HG03196 (cell line): Measurements from ENCODE around the gene PEF1.

Source experiments
- ATAC-seq: cut with Tn5 transposase; IDR thresholded peaks from one replicate; pipeline ENCODE4 v1.9.1; 2021; ENCODE audit not compliant: unreplicated experiment

PEF1 gene, protein sequence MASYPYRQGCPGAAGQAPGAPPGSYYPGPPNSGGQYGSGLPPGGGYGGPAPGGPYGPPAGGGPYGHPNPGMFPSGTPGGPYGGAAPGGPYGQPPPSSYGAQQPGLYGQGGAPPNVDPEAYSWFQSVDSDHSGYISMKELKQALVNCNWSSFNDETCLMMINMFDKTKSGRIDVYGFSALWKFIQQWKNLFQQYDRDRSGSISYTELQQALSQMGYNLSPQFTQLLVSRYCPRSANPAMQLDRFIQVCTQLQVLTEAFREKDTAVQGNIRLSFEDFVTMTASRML

DNA sequence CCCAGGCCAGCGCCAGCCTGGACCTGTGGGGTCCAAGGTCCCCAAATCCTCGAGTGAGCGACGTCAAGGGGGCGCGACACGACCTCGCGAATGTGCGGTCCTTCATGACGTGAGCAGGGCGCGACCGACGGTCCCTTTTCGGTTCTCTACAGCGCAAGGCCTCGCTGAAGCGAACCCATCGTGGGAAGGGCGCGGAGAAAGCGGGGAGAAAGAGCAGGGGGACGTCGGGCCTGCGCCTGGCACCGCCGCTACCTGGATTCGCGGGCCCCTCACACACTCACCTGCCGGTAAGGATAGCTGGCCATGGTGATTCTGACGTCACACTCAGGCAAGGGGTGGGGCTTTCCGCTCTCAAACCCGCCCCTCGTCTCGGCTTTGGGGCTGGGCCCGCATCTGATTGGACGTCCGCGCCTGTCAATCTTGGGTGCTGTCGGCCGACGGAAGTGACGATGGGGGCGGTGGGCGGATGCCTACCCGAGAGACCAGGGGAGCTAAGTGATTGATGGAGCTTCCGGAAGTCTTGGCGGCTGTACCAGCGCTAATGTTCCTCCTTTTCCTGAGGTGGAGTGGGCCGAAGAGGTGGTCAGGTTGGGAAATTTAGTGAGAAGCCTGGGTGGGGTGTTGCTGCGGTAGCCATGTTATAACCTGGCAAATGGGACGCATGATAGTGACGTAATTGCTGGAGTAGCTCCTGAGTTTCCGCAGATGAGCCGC is at the start of gene PEF1:
PEF1 (minus strand) TSS at position 317 of the 714 bp plus-strand sequence; CDS start at position 305, 12 bp downstream.
- peak; percentile 88 for ATAC-seq

- no peak for ATAC-seq
These were observed 48.6 kb upstream of the PEF1 start for GRCh38 chr1:31693231-31693630.

GRCh38 chr1:31691951-31692350 is 47.3 kb upstream of the PEF1 start:
- ATAC-seq, result no peak

- ATAC-seq, result no peak
These were observed 46.8 kb upstream of the PEF1 start for GRCh38 chr1:31691446-31691845.

DNA sequence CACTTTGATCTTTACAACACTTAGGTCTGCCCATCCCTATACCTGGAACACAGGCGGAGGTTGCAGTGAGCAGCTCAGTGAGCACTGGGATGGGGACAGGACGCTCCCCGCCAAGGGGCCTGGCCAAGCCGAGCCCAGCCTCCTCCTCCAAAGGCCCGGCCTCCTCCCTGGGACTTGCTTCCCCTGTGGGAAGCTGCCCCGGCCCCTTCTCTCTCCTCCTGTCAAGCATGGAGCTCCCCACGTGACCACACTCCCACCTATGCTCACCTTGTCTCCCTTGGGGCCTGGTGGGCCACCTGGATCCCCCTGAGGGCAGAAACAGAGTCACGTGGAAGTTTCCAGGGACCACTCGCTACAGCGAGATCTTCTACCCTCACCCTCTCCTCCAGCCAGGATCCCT is 46.2 kb upstream of the PEF1 start:
- no peak for ATAC-seq

DNA sequence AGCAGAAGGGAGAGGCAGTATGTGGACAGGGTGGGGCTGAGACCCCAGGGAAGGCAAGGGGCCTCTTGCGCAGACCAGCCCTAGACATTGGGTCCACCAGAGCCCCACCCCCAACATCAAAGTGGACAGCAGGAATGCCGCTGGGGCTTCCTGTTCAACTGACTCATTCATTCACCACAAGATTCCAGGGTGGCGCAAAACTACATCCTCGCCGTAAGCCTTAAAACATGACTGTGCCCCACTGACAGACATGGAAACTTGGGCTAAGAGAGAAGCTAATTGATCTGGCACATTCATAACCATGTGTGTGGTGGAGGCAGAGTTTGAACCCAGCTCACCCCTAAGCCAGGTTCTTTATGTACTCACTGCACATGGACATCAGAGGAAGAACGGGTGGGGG is 45.2 kb upstream of the PEF1 start:
- ATAC-seq, result no peak

DNA sequence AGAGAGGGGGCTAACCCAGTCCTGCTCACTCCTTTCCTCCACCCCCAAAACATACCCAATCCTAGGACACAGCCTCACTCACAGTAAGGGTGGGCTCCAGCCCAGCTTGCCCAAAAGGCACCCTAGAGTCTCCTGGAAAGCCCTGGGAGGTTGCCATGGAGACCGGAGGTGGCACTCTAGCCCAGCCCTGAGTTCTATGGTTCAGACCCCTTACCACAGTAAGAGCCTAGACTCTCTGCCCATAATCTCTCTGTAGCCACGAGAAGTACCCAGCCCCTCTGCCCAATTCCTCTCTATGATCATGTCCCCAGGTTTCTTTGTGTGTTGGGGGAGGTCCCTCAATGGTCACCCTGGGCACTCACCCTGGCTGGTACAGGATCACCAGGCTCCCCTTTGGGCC is 44.7 kb upstream of the PEF1 start:
- no peak for ATAC-seq

GRCh38 chr1:31688233-31688918 is 43.7 kb upstream of the PEF1 start:
- no peak for ATAC-seq

GRCh38 chr1:31687601-31688000 is 42.9 kb upstream of the PEF1 start:
- ATAC-seq, result no peak

GRCh38 chr1:31685795-31686194 is 41.1 kb upstream of the PEF1 start:
- no peak for ATAC-seq

GRCh38 chr1:31683997-31684396 is 39.3 kb upstream of the PEF1 start:
- ATAC-seq, result no peak

- ATAC-seq, result no peak
These were observed 36.7 kb upstream of the PEF1 start for GRCh38 chr1:31681415-31681814.

- ATAC-seq, result no peak
These were observed 35.1 kb upstream of the PEF1 start for GRCh38 chr1:31679676-31680230.

- no peak for ATAC-seq
These were observed 34.4 kb upstream of the PEF1 start for GRCh38 chr1:31679091-31679490.

- ATAC-seq, result no peak
These were observed 34.0 kb upstream of the PEF1 start for GRCh38 chr1:31678681-31679080.

- ATAC-seq, result no peak
These were observed 33.3 kb upstream of the PEF1 start for GRCh38 chr1:31677949-31678348.

DNA sequence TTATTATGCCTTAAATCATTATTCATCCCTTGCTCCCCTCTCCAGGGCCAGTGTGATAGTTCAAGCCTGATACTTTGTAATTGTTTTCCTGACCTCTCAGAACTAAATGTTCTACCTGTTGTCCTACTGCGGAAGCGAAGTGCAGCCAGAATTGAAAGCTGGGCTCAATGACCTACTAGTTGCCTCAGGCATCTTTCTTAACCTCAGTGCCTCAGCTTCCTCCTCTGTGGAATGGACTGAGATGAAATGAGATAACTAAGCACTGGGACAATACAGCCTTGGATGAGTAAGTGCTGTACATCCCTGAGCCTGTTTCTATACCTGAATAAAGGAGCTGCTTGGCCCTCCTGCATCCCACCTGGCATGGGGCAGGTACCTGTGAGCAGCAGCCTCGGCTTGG is 32.7 kb upstream of the PEF1 start:
- no peak for ATAC-seq

DNA sequence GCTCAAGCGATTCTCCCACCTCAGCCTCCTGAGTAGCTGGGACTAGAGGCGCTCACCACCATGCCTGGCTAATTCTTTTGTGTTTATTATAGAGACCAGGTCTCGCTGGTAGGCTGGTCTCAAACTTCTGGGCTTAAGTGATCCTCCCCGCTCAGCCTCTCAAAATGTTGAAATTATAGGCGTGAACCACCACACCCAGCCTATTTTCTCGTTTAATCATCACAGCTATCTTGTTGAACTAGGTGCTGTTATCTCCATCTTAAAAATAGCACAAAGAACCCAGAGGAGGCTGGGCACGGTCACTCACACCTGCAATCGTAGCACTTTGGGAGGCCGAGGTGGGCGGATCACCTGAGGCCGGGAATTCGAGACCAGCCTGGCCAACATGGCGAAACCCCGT is 31.1 kb upstream of the PEF1 start:
- no peak for ATAC-seq

DNA sequence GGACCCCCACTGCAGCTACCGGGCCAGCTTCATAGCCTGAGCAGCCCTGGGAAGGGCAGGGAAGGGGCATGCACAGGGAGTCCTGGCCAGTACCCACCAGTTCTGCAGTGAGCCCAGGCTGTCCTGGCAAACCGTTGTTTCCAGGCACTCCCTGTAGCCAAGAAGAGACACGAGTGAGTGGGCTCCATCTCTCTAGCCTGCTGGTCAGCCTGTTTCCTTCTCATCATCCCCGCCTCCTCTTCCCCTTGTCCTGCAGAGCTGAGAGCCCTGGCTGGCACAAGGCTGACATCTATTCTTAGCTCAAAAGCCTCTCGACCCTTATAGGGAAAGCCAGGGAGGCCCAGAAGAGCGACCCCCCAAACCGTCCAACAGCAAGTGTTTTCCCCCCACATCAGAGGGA is 30.5 kb upstream of the PEF1 start:
- ATAC-seq, result no peak

DNA sequence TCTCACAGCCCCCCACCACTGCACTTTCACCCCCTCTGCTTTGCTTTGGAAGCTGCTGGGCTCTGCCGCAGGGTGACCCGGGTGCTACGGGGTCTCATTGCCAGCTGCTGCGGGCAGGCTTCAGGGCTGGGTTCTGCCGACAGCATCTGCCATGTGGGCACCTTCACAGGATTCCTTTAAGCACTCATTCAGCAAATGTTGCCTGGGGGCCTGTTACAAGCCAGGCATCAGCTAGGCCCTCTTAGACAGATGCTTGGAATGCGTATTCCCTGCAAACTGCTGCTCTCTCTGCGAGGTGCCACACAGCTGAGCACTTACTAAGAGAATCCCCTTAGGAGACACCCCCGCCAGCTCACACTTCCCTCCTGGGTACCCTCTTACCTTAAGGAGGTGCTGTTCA is 29.9 kb upstream of the PEF1 start:
- no peak for ATAC-seq

DNA sequence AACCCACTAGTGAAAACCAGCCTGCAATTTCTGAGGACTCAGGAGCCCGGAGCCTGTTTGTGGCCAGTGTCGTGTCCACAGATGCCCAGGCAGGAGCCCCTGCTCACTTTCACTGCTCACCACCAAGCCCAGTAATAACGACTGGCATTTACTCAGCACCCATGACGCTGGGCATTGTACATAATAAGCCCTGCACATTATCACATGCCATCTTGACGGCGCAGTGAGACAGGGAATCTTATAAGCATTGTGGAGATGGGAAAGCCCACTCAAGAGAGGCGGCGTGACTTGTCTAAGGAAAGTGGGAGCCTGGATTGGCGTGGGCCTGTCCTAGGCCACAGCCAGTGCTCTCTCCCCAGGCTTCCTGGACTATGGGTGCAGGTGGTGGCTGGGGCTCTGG is 28.8 kb upstream of the PEF1 start:
- no peak for ATAC-seq

GRCh38 chr1:31672986-31673385 is 28.3 kb upstream of the PEF1 start:
- ATAC-seq, result no peak
